Placental epithelial cell (primary cell): ENCODE measurements around the gene SCEL. TPM values are rescaled to one million over a fixed set of nuclear protein-coding genes. Genes with fewer than 3 reads are reported as not detected.

Source experiments
- small RNA-seq: library from RNA; depleted of rRNA; stranded (forward); fragments of <200 nt; gene quantifications from one replicate; pipeline ENCODE3, GENCODE V24; 2012
- total RNA-seq: library from RNA; depleted of rRNA; stranded (reverse); fragments of >200 nt; gene quantifications from 2 replicates; pipeline ENCODE4 v1.2.3, GENCODE V29; 2012

SCEL gene
- 103 and 153 TPM in 2 replicates for total RNA-seq

GRCh38 chr13:77535448-77535847, at the start of gene SCEL:
Gene SCEL (plus strand): TSS chr13:77535706. CDS start chr13:77555876, 20,170 bp downstream.

Small RNA genes within 50 kb of the gene (small RNA-seq; reads per million reads assigned to genes)
- gene RNY3P7 (not detected), gene SPTLC1P5 (not detected)

Other genes with a start within 250 kb of the SCEL start
- 44.8 and 54.6 TPM in 2 replicates for gene MYCBP2, start 208.6 kb upstream of the SCEL start, total RNA-seq
- gene SLAIN1, start 162.0 kb downstream of the SCEL start, total RNA-seq, result not detected in 2 replicates